H9 (cell line): ENCODE data around the gene SRPX2. TPM values are rescaled to one million over a fixed set of nuclear protein-coding genes. Genes with fewer than 3 reads are reported as not detected.

Source experiments
- DNase-seq: peaks from one replicate; pipeline ENCODE4 v3.0.0-alpha.2; 2017
- H2AFZ ChIP-seq: one replicate; pipeline ENCODE4 v1.6.1; 2013; ENCODE audit warnings: mild to moderate bottlenecking, low read length, control low read depth, moderate library complexity
- H2AK5ac ChIP-seq: 2 replicates; pipeline ENCODE4 v1.6.1; 2013; ENCODE audit warnings: low read length, control low read depth, mixed read lengths; ENCODE audit not compliant: insufficient read length
- H2BK120ac ChIP-seq: one replicate; pipeline ENCODE4 v1.6.1; 2013; ENCODE audit warnings: low read depth, mild to moderate bottlenecking, low read length, control low read depth, inconsistent platforms; ENCODE audit not compliant: poor library complexity, severe bottlenecking
- H2BK12ac ChIP-seq: 2 replicates; pipeline ENCODE4 v1.6.1; 2013; ENCODE audit warnings: low read length, control low read depth, mixed read lengths, low read depth; ENCODE audit not compliant: insufficient read length
- H2BK15ac ChIP-seq: 2 replicates; pipeline ENCODE4 v1.6.1; 2013; ENCODE audit warnings: low read depth, low read length, control low read depth
- H2BK20ac ChIP-seq: one replicate; pipeline ENCODE4 v1.6.1; 2013; ENCODE audit warnings: low read depth, mild to moderate bottlenecking, low read length, control low read depth, inconsistent platforms; ENCODE audit not compliant: poor library complexity, severe bottlenecking
- H2BK5ac ChIP-seq: 2 replicates; pipeline ENCODE4 v1.6.1; 2013; ENCODE audit warnings: low read length, control low read depth, mixed read lengths; ENCODE audit not compliant: insufficient read length
- H3K14ac ChIP-seq: 2 replicates; pipeline ENCODE4 v1.6.1; 2013; ENCODE audit warnings: low read length, control low read depth; ENCODE audit not compliant: insufficient read depth
- H3K18ac ChIP-seq: 2 replicates; pipeline ENCODE4 v1.6.1; 2013; ENCODE audit warnings: low read depth, mild to moderate bottlenecking, mixed read lengths, low read length, control low read depth; ENCODE audit not compliant: insufficient read length
- H3K23ac ChIP-seq: 2 replicates; pipeline ENCODE4 v1.6.1; 2013; ENCODE audit warnings: low read length, control low read depth, mixed read lengths, low read depth; ENCODE audit not compliant: insufficient read length
- H3K23me2 ChIP-seq: 2 replicates; pipeline ENCODE4 v1.6.1; 2013; ENCODE audit warnings: low read depth, mild to moderate bottlenecking, mixed read lengths, low read length, control low read depth; ENCODE audit not compliant: insufficient read length, poor library complexity, severe bottlenecking
- H3K27ac ChIP-seq: 2 replicates; pipeline ENCODE4 v1.5.1; 2013; ENCODE audit warnings: low read length, control low read depth, mixed read lengths, low read depth; ENCODE audit not compliant: insufficient read length
- H3K27me3 ChIP-seq: 2 replicates; pipeline ENCODE4 v1.6.1; 2013; ENCODE audit warnings: low read length, control low read depth, inconsistent platforms; ENCODE audit not compliant: insufficient read depth
- H3K4ac ChIP-seq: 2 replicates; pipeline ENCODE4 v1.6.1; 2013; ENCODE audit warnings: low read depth, mild to moderate bottlenecking, control low read depth, inconsistent platforms, low read length, moderate library complexity
- H3K4me1 ChIP-seq: 2 replicates; pipeline ENCODE4 v1.6.1; 2013; ENCODE audit warnings: low read length, control low read depth, inconsistent platforms; ENCODE audit not compliant: insufficient read depth
- H3K4me2 ChIP-seq: 2 replicates; pipeline ENCODE4 v1.6.1; 2013; ENCODE audit warnings: low read length, control low read depth, mixed read lengths; ENCODE audit not compliant: insufficient read length, insufficient read depth
- H3K56ac ChIP-seq: 2 replicates; pipeline ENCODE4 v1.6.1; 2013; ENCODE audit warnings: low read depth, mild to moderate bottlenecking, mixed read lengths, low read length, control low read depth; ENCODE audit not compliant: insufficient read length
- H3K79me1 ChIP-seq: 2 replicates; pipeline ENCODE4 v1.6.1; 2013; ENCODE audit warnings: low read depth, mild to moderate bottlenecking, moderate library complexity, low read length, control low read depth, inconsistent platforms; ENCODE audit not compliant: insufficient read depth, poor library complexity, severe bottlenecking
- H3K79me2 ChIP-seq: 2 replicates; pipeline ENCODE4 v1.6.1; 2013; ENCODE audit warnings: low read length, control low read depth, inconsistent platforms; ENCODE audit not compliant: insufficient read depth
- H3K9ac ChIP-seq: 2 replicates; pipeline ENCODE4 v1.6.1; 2013; ENCODE audit warnings: low read length, control low read depth, mixed read lengths; ENCODE audit not compliant: insufficient read length; ENCODE audit errors: extremely low read depth
- H3K9me3 ChIP-seq: one replicate; pipeline ENCODE4 v1.6.1; 2013; ENCODE audit warnings: low read depth, low read length, inconsistent platforms; ENCODE audit not compliant: control insufficient read depth
- H3T11ph ChIP-seq: one replicate; pipeline ENCODE4 v1.6.1; 2013; ENCODE audit warnings: mild to moderate bottlenecking, low read length, control low read depth, inconsistent platforms
- H4K20me1 ChIP-seq: one replicate; pipeline ENCODE4 v1.6.1; 2013; ENCODE audit not compliant: control insufficient read depth, insufficient read length, insufficient read depth
- H4K5ac ChIP-seq: 2 replicates; pipeline ENCODE4 v1.6.1; 2013; ENCODE audit warnings: low read depth, mild to moderate bottlenecking, mixed read lengths, low read length, control low read depth; ENCODE audit not compliant: insufficient read length
- H4K8ac ChIP-seq: replicated peaks from 2 replicates; pipeline ENCODE4 v1.6.1; 2013; ENCODE audit warnings: low read length, control low read depth, mixed read lengths, low read depth; ENCODE audit not compliant: insufficient read length
- H4K91ac ChIP-seq: 2 replicates; pipeline ENCODE4 v1.6.1; 2013; ENCODE audit warnings: low read depth, mild to moderate bottlenecking, moderate library complexity, mixed read lengths, low read length, control low read depth; ENCODE audit not compliant: insufficient read length
- H3K27ac Mint-ChIP-seq, 3 experiments: 2 replicates in 2 of 3; 3 replicates in 1 of 3; pipeline ENCODE4 v1.8.0; 2020 to 2021; ENCODE audit warnings: mixed read lengths in 3 of 3, mild to moderate bottlenecking in 1 of 3, moderate library complexity in 1 of 3
- H3K27me3 Mint-ChIP-seq: 2 replicates; pipeline ENCODE4 v1.8.0; 2021; ENCODE audit warnings: low read depth, mild to moderate bottlenecking, moderate library complexity, mixed read lengths
- H3K36me3 Mint-ChIP-seq, 3 experiments: 2 replicates in 2 of 3; 3 replicates in 1 of 3; pipeline ENCODE4 v1.8.0; 2020 to 2021; ENCODE audit warnings: low read depth in 3 of 3, mixed read lengths in 3 of 3; ENCODE audit not compliant: insufficient read depth in 1 of 3
- H3K4me1 Mint-ChIP-seq, 2 experiments: 2 replicates each; pipeline ENCODE4 v1.8.0; 2020; ENCODE audit warnings: mixed read lengths in 2 of 2
- H3K4me3 Mint-ChIP-seq, 2 experiments: 2 replicates in 1 of 2; 3 replicates in 1 of 2; pipeline ENCODE4 v1.8.0; 2020 to 2021; ENCODE audit warnings: mild to moderate bottlenecking in 2 of 2, mixed read lengths in 2 of 2, moderate library complexity in 1 of 2
- H3K9me3 Mint-ChIP-seq, 2 experiments: 2 replicates in 1 of 2; 3 replicates in 1 of 2; pipeline ENCODE4 v1.8.0; 2020; ENCODE audit warnings: mild to moderate bottlenecking in 2 of 2, mixed read lengths in 2 of 2, moderate library complexity in 1 of 2
- CTCF ChIP-seq: fragments of 200-600 bp; sonication (generic); conservative IDR thresholded peaks from 3 replicates; pipeline ENCODE4 v1.8.0; 2021; ENCODE audit warnings: antibody characterized with exemption, mild to moderate bottlenecking
- WGBS: extraction: QIAGEN DNeasy Blood & Tissue Kit; methylation state at CpG from one replicate; pipeline ENCODE4 v1.1.7; 2013; ENCODE audit warnings: missing lambda C conversion rate, low lambda C conversion rate, mixed read lengths; ENCODE audit not compliant: insufficient read length; ENCODE audit errors: extremely low coverage; 5-methylcytosine and 5-hydroxymethylcytosine counted together
- total RNA-seq: library from RNA; stranded (reverse); gene quantifications from 2 replicates; pipeline ENCODE4 v1.2.1, GENCODE V29; 2021

SRPX2 gene
- total RNA-seq, 1 experiment from 2014 or later: not detected

GRCh38 chrX:100674705-100675104, 30.7 kb downstream of the SRPX2 start:
- Mint-ChIP-seq H3K4me1 (peaks cover 0 to 2% of the 10 kb centered on the region in 2 experiments; a peak in 1 of 4 replicates), H3K27ac (no peak overlapping the region), H3K9me3 (peaks cover 1 to 70% of the 10 kb centered on the region in 2 experiments; a peak in 4 of 5 replicates), H3K36me3 (peaks cover 0 to 2% (median 0%) of the 10 kb centered on the region in 3 experiments; a peak in 1 of 7 replicates), H3K27me3 (peaks cover 6% of the 10 kb centered on the region), H3K4me3 (no peak overlapping the region)
- Histone ChIP-seq H2BK15ac (no peak overlapping the region), H3K23ac (no peak overlapping the region), H3K14ac (no peak overlapping the region), H3K79me2 (no peaks in the 10 kb centered on the region), H4K20me1 (no peaks in the 10 kb centered on the region), H4K5ac (no peak overlapping the region), H3K4me2 (no peak overlapping the region), H3K4ac (no peak overlapping the region), H3K79me1 (no peaks in the 10 kb centered on the region), H3K23me2 (no peaks in the 10 kb centered on the region), H2BK12ac (no peak overlapping the region), H3K56ac (no peak overlapping the region), H3K27me3 (no peaks in the 10 kb centered on the region), H2BK120ac (no peak overlapping the region), H3K9ac (no peak overlapping the region), H4K8ac (no peak overlapping the region), H3K18ac (no peak overlapping the region), H2AK5ac (no peak overlapping the region), H2BK5ac (no peak overlapping the region), H4K91ac (no peak overlapping the region), H3K27ac (no peak overlapping the region), H3T11ph (no peak overlapping the region), H2BK20ac (no peak overlapping the region), H3K4me1 (no peaks in the 10 kb centered on the region), H2AFZ (no peak overlapping the region), H3K9me3 (peaks cover 5% of the 10 kb centered on the region)
- DNase-seq: no peak
- no CpG with 5 or more reads among the region's 2 CpGs for WGBS
- no peak for TF ChIP-seq CTCF
